Neural cell (in vitro differentiated cells): ENCODE measurements around the gene SUSD5. TPM values are rescaled to one million over a fixed set of nuclear protein-coding genes. Genes with fewer than 3 reads are reported as not detected.
"Not testable (repeated sequence)": the region's sequence is repeated elsewhere in the genome, so short reads cannot be mapped to it uniquely, and the experiment has no call there.

ENCODE experiments used
- H2AFZ ChIP-seq: fragments of 200-600, 300-800 bp; sonication (generic), shearing (Covaris generic); 2 replicates; pipeline ENCODE4 v1.6.0; 2014; ENCODE audit warnings: low read depth, mild to moderate bottlenecking, antibody characterized with exemption, low read length, moderate library complexity
- H3F3A ChIP-seq: fragments of 200-600 bp; shearing (Covaris generic); 2 replicates; pipeline ENCODE4 v1.6.1; 2016; ENCODE audit warnings: mild to moderate bottlenecking, moderate library complexity, mixed read lengths, antibody characterized with exemption, low read length; ENCODE audit not compliant: insufficient read depth, poor library complexity, severe bottlenecking
- H3K27ac ChIP-seq: fragments of 200-600, 300-800 bp; sonication (generic), shearing (Covaris generic); 2 replicates; pipeline ENCODE4 v1.5.1; 2014; ENCODE audit warnings: mild to moderate bottlenecking, low read length, moderate library complexity
- H3K27me3 ChIP-seq: fragments of 300-800, 200-600 bp; sonication (generic), shearing (Covaris generic); 2 replicates; pipeline ENCODE4 v1.6.0; 2014; ENCODE audit warnings: mild to moderate bottlenecking, low read depth, low read length, moderate library complexity; ENCODE audit not compliant: insufficient read depth
- H3K36me3 ChIP-seq: fragments of 300-800, 200-600 bp; sonication (generic), shearing (Covaris generic); 2 replicates; pipeline ENCODE4 v1.5.1; 2014; ENCODE audit warnings: mild to moderate bottlenecking, antibody characterized with exemption, low read length, moderate library complexity; ENCODE audit not compliant: insufficient read depth
- H3K4me2 ChIP-seq: fragments of 300-800, 200-600 bp; sonication (generic), shearing (Covaris generic); 2 replicates; pipeline ENCODE4 v1.6.0; 2014; ENCODE audit warnings: mild to moderate bottlenecking, low read length
- H3K4me3 ChIP-seq: fragments of 300-800, 200-600 bp; sonication (generic), shearing (Covaris generic); 2 replicates; pipeline ENCODE4 v1.5.1; 2014; ENCODE audit warnings: mild to moderate bottlenecking, low read length, moderate library complexity
- H3K79me2 ChIP-seq: fragments of 200-600 bp; shearing (Covaris generic); replicated peaks from 2 replicates; pipeline ENCODE4 v1.6.0; 2014; ENCODE audit warnings: mild to moderate bottlenecking, low read length, moderate library complexity; ENCODE audit not compliant: insufficient read depth
- H3K9ac ChIP-seq: fragments of 300-800, 200-600 bp; sonication (generic), shearing (Covaris generic); 2 replicates; pipeline ENCODE4 v1.6.1; 2016; ENCODE audit warnings: mild to moderate bottlenecking, low read length, mixed read lengths
- H3K9me2 ChIP-seq: fragments of 200-600 bp; shearing (Covaris generic); 2 replicates; pipeline ENCODE4 v1.6.1; 2016; ENCODE audit warnings: mild to moderate bottlenecking, low read length, mixed read lengths; ENCODE audit not compliant: insufficient read depth
- H3K9me3 ChIP-seq: fragments of 200-600, 300-800 bp; sonication (generic), shearing (Covaris generic); 2 replicates; pipeline ENCODE4 v1.6.1; 2016; ENCODE audit warnings: mild to moderate bottlenecking, mixed run types, low read length, moderate library complexity, mixed read lengths
- H4K20me1 ChIP-seq: fragments of 200-600 bp; shearing (Covaris generic); 2 replicates; pipeline ENCODE4 v1.6.1; 2016; ENCODE audit warnings: mild to moderate bottlenecking, mixed run types; ENCODE audit not compliant: insufficient read depth
- CTCF ChIP-seq: fragments of 450-650 bp; IDR thresholded peaks from 2 replicates; pipeline ENCODE4 v1.5.1; 2014; ENCODE audit warnings: antibody characterized with exemption, mild to moderate bottlenecking, moderate library complexity; ENCODE audit not compliant: poor library complexity, severe bottlenecking
- EZH2 ChIP-seq: fragments of 200-600, 300-800 bp; shearing (Covaris generic), sonication (generic); IDR thresholded peaks from 2 replicates; pipeline ENCODE4 v1.6.1; 2014; ENCODE audit warnings: antibody characterized with exemption, low read length, borderline replicate concordance, mild to moderate bottlenecking; ENCODE audit not compliant: insufficient read depth, poor library complexity, severe bottlenecking
- MXI1 ChIP-seq: fragments of 450-650 bp; conservative IDR thresholded peaks from 2 replicates; pipeline ENCODE4 v1.6.1; 2014; ENCODE audit warnings: antibody characterized with exemption, mild to moderate bottlenecking; ENCODE audit not compliant: poor library complexity, severe bottlenecking
- POLR2AphosphoS5 ChIP-seq: IDR thresholded peaks from 2 replicates; pipeline ENCODE4 v1.6.1; 2012
- RAD21 ChIP-seq: fragments of 450-650 bp; conservative IDR thresholded peaks from 2 replicates; pipeline ENCODE4 v1.6.1; 2014; ENCODE audit warnings: antibody characterized with exemption, mild to moderate bottlenecking, moderate library complexity
- SMC3 ChIP-seq: fragments of 450-650 bp; conservative IDR thresholded peaks from 2 replicates; pipeline ENCODE4 v1.6.1; 2014; ENCODE audit warnings: antibody characterized with exemption, mild to moderate bottlenecking, moderate library complexity; ENCODE audit not compliant: poor library complexity
- TAF1 ChIP-seq: IDR thresholded peaks from 2 replicates; pipeline ENCODE4 v1.6.1; 2012; ENCODE audit warnings: low read depth
- polyA plus RNA-seq: library from polyadenylated mRNA; depleted of rRNA; stranded (reverse); fragments of >200 nt; gene quantifications from 2 replicates; pipeline ENCODE4 v1.2.3, GENCODE V29; 2014

SUSD5 gene
- polyA plus RNA-seq, 1 donor from 2014 or later, result 0.74 TPM

GRCh38 chr3:33187368-33187634, 31.3 kb downstream of the SUSD5 start:
- Histone ChIP-seq H3K9ac (no peak overlapping the region), H3K4me2 (no peak overlapping the region), H3K27me3 (no peaks in the 10 kb centered on the region), H2AFZ (no peak overlapping the region), H4K20me1 (no peaks in the 10 kb centered on the region), H3K9me2 (no peaks in the 10 kb centered on the region), H3K27ac (no peak overlapping the region), H3K9me3 (no peaks in the 10 kb centered on the region), H3K4me3 (no peak overlapping the region), H3F3A (no peaks in the 10 kb centered on the region), H3K36me3 (no peaks in the 10 kb centered on the region), H3K79me2 (no peaks in the 10 kb centered on the region)
- TF ChIP-seq EZH2, result no peak

DNA sequence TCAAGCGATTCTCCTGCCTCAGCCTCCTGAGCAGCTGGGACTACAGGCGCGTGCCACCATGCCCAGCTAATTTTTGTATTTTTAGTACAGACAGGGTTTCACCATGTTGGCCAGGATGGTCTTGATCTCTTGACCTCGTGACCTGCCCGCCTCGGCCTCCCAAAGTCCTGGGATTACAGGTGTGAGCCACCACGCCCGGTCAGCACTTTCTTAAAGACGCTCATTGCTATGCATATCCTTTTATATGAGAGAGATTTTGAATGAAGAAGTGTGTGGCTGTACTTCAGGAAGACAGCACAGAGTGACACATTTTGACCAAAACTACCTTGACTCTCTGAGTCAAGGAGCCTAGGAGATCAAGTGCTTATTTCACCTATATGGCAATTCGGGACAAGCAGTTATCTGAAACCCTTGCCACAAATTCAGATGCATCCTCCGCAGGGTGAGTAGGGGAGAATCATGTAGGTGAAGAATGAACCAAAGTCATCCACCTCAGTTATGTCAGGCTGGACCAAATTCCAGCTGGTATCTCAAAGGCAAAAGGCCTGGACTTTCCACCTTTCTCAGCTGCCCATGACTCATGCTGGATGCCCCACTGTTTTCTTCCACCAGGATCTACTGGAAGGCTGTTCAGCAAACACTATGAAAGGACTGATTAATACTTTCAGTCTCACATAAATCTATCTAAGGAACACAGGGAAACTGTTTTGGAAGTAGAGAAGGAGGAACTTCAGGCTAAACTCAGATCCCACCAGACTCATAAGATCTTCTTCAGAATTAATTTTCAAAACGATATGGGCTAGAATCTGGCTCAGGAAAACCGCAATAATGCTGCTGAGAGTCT, 31.9 kb downstream of the SUSD5 start:
- Histone ChIP-seq H3K36me3 (no peaks in the 10 kb centered on the region), H3K27me3 (no peaks in the 10 kb centered on the region), H3K27ac (no peak overlapping the region), H4K20me1 (no peaks in the 10 kb centered on the region), H2AFZ (no peak overlapping the region), H3K9ac (no peak overlapping the region), H3K9me3 (no peaks in the 10 kb centered on the region), H3K4me2 (no peak overlapping the region), H3F3A (no peaks in the 10 kb centered on the region), H3K4me3 (no peak overlapping the region), H3K9me2 (no peaks in the 10 kb centered on the region), H3K79me2 (no peaks in the 10 kb centered on the region)
- no peak for TF ChIP-seq TAF1
- TF ChIP-seq RAD21, result no peak
- TF ChIP-seq POLR2AphosphoS5, result no peak
- no peak for TF ChIP-seq SMC3
- TF ChIP-seq EZH2, result no peak
- no peak for TF ChIP-seq MXI1
- no peak for TF ChIP-seq CTCF

GRCh38 chr3:33184863-33185262, 33.7 kb downstream of the SUSD5 start:
- Histone ChIP-seq H4K20me1 (no peaks in the 10 kb centered on the region), H3K27ac (no peak overlapping the region), H3K4me3 (no peak overlapping the region), H2AFZ (no peak overlapping the region), H3K79me2 (no peaks in the 10 kb centered on the region), H3K9ac (no peak overlapping the region), H3K4me2 (no peak overlapping the region), H3K9me2 (no peaks in the 10 kb centered on the region), H3F3A (no peaks in the 10 kb centered on the region), H3K27me3 (no peaks in the 10 kb centered on the region), H3K36me3 (no peaks in the 10 kb centered on the region), H3K9me3 (no peaks in the 10 kb centered on the region)
- no peak for TF ChIP-seq POLR2AphosphoS5

DNA sequence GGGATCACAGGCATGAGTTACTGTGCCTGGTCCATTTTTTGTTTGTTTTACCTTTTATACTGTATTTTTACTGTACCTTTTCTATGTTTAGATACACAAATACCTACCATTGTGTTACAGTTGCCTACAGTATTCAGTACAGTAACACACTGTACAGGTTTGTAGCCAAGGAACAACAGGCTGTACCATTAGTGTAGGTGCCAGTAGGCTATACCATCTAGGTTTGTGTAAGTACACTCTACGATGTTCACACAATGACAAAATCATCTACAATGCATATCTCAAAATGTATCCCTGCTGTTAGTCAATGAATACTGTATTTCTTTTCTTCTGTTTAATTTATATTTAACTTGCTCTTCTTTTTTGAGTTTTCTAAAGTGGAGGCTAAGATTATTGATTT, 37.0 kb downstream of the SUSD5 start:
- not testable (repeated sequence) for H3K27ac ChIP-seq, H3K9me2 ChIP-seq, H3K4me3 ChIP-seq, H3K27me3 ChIP-seq, H3K79me2 ChIP-seq, H3K9ac ChIP-seq, H4K20me1 ChIP-seq, H2AFZ ChIP-seq, H3K36me3 ChIP-seq, H3K4me2 ChIP-seq, H3F3A ChIP-seq, H3K9me3 ChIP-seq
